OCI-M2 (cell line): Measurements from ENCODE around the gene SREK1IP1.

ENCODE experiments used
- DNase-seq: peaks from one replicate; lab custom pipeline; 2025; ENCODE audit not compliant: unreplicated experiment; lab: John Stamatoyannopoulos, UW

The SREK1IP1 gene

GRCh38 chr5:64688391-64688790 lies 80.1 kb downstream of the SREK1IP1 start:
- DNase-seq, result no peak

GRCh38 chr5:64685866-64686265 lies 82.6 kb downstream of the SREK1IP1 start:
- no peak for DNase-seq

GRCh38 chr5:64682608-64683007 lies 85.9 kb downstream of the SREK1IP1 start:
- no peak for DNase-seq

DNA sequence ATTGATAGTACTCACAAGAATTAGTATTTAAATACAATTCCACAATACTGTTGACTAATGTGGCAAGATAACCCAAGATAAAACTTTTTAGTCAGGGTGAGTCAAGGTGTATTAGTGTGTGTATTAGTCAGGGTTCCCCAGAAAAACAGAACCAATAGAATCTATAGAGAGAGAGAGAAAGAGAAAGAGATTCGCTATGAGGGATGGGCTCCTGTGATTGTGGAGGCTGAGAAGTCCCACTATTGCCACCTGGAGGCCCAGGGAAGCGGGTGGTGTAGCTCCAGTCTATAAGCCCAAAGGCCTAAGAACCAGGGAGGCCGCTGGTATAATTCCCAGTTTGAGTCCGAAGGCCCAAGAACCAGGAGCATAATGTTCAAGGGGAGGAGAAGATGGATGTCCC lies 88.2 kb downstream of the SREK1IP1 start:
- DNase-seq, result no peak

GRCh38 chr5:64678374-64678773 lies 90.1 kb downstream of the SREK1IP1 start:
- DNase-seq, result no peak

DNA sequence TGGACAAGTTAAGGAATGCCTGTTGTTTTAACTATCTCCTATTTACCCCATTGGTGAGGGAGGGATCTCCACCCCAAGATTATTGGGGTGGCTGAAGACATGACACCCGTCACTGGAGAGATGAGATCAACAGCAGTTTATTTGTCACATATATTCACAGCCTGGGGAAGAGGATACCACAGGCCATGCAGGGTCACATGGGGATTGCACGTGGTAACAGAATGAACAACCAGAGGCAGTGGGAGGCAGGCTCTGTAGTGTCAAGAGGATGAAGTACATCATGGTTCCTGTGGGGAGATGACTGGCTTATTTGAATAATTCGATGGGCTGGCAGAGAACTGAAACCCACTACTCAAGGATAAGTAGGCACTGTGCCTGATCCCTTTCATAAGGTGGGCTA lies 96.8 kb downstream of the SREK1IP1 start:
- DNase-seq, result no peak

DNA sequence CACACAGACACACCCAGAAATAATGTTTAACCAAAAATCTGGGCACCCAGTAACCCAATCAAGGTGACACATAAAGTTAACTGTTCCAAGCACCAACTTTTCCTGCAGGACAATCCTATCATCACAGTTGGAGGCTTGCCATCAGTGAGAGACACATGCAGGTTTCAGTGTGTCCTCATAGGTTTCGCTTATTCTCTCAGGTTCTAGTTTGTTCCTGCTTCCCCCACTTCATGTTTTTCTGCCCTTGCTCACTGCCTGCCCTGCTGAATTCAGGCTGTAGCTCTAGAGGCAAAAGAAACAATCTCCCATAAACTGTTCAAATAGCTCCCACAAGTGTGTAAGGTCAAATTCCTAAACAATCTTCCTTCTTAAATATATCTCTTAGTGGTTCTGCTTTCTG lies 98.2 kb downstream of the SREK1IP1 start:
- no peak for DNase-seq
